A549 (cell line): ENCODE data around the gene STAT5B. TPM values are rescaled to one million over a fixed set of nuclear protein-coding genes. Genes with fewer than 3 reads are reported as not detected.

Source experiments
- ATAC-seq, 2 experiments: fragments of 200-7000 bp in 1 of 2; fragments of >200 bp in 1 of 2; cut with Nextera tagmentation in 1 of 2; cut with Tn5 transposase in 1 of 2; 3 replicates each; pipeline versions ENCODE4 v1.8.0 to v1.9.1; 2018 to 2020; ENCODE audit warnings: mild to moderate bottlenecking in 1 of 2, moderate library complexity in 1 of 2
- CTCF ChIA-PET: fragments of 300-600 bp; sonication (Branson Sonifier 250); formaldehyde crosslinking; extraction: SDS; loops from one replicate; lab custom pipeline; 2021; ENCODE audit warnings: antibody characterized with exemption, inconsistent platforms; lab: Yijun Ruan, JAX
- POLR2A ChIA-PET: fragments of 350-600 bp; formaldehyde crosslinking; extraction: SDS; loops from one replicate; lab custom pipeline; 2021; ENCODE audit warnings: antibody characterized with exemption, inconsistent platforms; lab: Yijun Ruan, JAX
- DNase-seq, 2 experiments: peaks; one replicate each; pipeline versions ENCODE4 v3.0.0 to v3.0.0-alpha.2; 2011 to 2016; ENCODE audit warnings: low read depth in 1 of 2, low spot score in 1 of 2
- FAIRE-seq: peaks from 2 replicates; lab custom pipeline; 2011; peaks lifted over from hg19 to GRCh38; lab: Jason Lieb, UNC
- H3K27ac ChIP-seq, 2 experiments: fragments of >200 bp; sonication (Bioruptor Twin); formaldehyde crosslinking; 3 replicates each; pipeline ENCODE4 v1.5.1; 2016 to 2017
- H3K4me1 ChIP-seq: fragments of >200 bp; sonication (Bioruptor Twin); formaldehyde crosslinking; 3 replicates; pipeline ENCODE4 v1.6.1; 2016
- H3K4me2 ChIP-seq: fragments of >200 bp; sonication (Bioruptor Twin); formaldehyde crosslinking; 3 replicates; pipeline ENCODE4 v1.6.1; 2016
- H3K4me3 ChIP-seq: fragments of >200 bp; sonication (Bioruptor Twin); formaldehyde crosslinking; 3 replicates; pipeline ENCODE4 v1.5.1; 2016
- H3K9me3 ChIP-seq: fragments of >200 bp; sonication (Bioruptor Twin); formaldehyde crosslinking; 3 replicates; pipeline ENCODE4 v1.6.1; 2016
- BHLHE40 ChIP-seq: IDR thresholded peaks from 2 replicates; pipeline ENCODE4 v1.6.1; 2012; ENCODE audit warnings: low read depth, low read length, inconsistent platforms
- CBX8 ChIP-seq: fragments of 200-600 bp; sonication (generic); IDR thresholded peaks from 2 replicates; pipeline ENCODE4 v1.6.1; 2016
- CHD2 ChIP-seq: fragments of 150-350 bp; IDR thresholded peaks from 2 replicates; pipeline ENCODE4 v1.6.1; 2014; ENCODE audit warnings: low read length; ENCODE audit not compliant: partially characterized antibody
- CHD4 ChIP-seq: fragments of 200-600 bp; sonication (generic); IDR thresholded peaks from 2 replicates; pipeline ENCODE4 v1.6.1; 2016; ENCODE audit warnings: antibody characterized with exemption, mild to moderate bottlenecking, borderline replicate concordance
- EHMT2 ChIP-seq: fragments of 200-600 bp; sonication (generic); IDR thresholded peaks from 2 replicates; pipeline ENCODE4 v1.6.1; 2016; ENCODE audit warnings: antibody characterized with exemption, low read depth, mild to moderate bottlenecking, moderate library complexity
- ESRRA ChIP-seq: fragments of 150-350 bp; IDR thresholded peaks from 2 replicates; pipeline ENCODE4 v1.6.1; 2014; ENCODE audit warnings: mild to moderate bottlenecking, low read length, borderline replicate concordance
- FOSB ChIP-seq: fragments of 250-450 bp; sonication (Bioruptor Pico); IDR thresholded peaks from 2 replicates; pipeline ENCODE4 v1.5.0; 2020; ENCODE audit warnings: mild to moderate bottlenecking, moderate library complexity
- GATA3 ChIP-seq: IDR thresholded peaks from 2 replicates; pipeline ENCODE4 v1.6.1; 2012; ENCODE audit warnings: borderline replicate concordance
- MYC ChIP-seq: IDR thresholded peaks from 2 replicates; pipeline ENCODE4 v1.6.1; 2012; ENCODE audit warnings: mild to moderate bottlenecking, inconsistent platforms, low read length, improper control_type of control experiment, borderline replicate concordance
- NPAS2 ChIP-seq: fragments of 250-450 bp; sonication (Bioruptor Pico); IDR thresholded peaks from 2 replicates; pipeline ENCODE4 v1.8.0; 2022; ENCODE audit warnings: mild to moderate bottlenecking, moderate library complexity, borderline replicate concordance
- PHF8 ChIP-seq: fragments of 200-600 bp; sonication (generic); IDR thresholded peaks from 2 replicates; pipeline ENCODE4 v1.6.1; 2016; ENCODE audit warnings: low read depth, mild to moderate bottlenecking, antibody characterized with exemption, moderate library complexity, borderline replicate concordance
- POLR2A ChIP-seq: IDR thresholded peaks from 2 replicates; pipeline ENCODE4 v1.6.1; 2012; ENCODE audit warnings: mild to moderate bottlenecking, low read length
- POLR2AphosphoS2 ChIP-seq: conservative IDR thresholded peaks from 2 replicates; pipeline ENCODE4 v1.6.1; 2012; ENCODE audit warnings: low read length, improper control_type of control experiment, inconsistent platforms
- RARB ChIP-seq: fragments of 250-450 bp; sonication (Bioruptor Pico); IDR thresholded peaks from 2 replicates; pipeline ENCODE4 v1.8.0; 2021; ENCODE audit warnings: mild to moderate bottlenecking, moderate library complexity
- TFCP2L1 ChIP-seq: fragments of 250-450 bp; sonication (Bioruptor Pico); IDR thresholded peaks from 2 replicates; pipeline ENCODE4 v1.5.0; 2021; ENCODE audit warnings: mild to moderate bottlenecking
- TP53 ChIP-seq: fragments of 250-450 bp; sonication (Bioruptor Pico); IDR thresholded peaks from 2 replicates; pipeline ENCODE4 v1.5.0; 2021; ENCODE audit warnings: mild to moderate bottlenecking, moderate library complexity
- ZFP36 ChIP-seq: fragments of 450-650 bp; IDR thresholded peaks from 2 replicates; pipeline ENCODE4 v1.6.1; 2014; ENCODE audit warnings: borderline replicate concordance; ENCODE audit not compliant: partially characterized antibody
- ZNF302 ChIP-seq: fragments of 250-450 bp; sonication (Bioruptor Pico); IDR thresholded peaks from 2 replicates; pipeline ENCODE4 v1.9.0; 2021; ENCODE audit warnings: inconsistent platforms, mild to moderate bottlenecking, moderate library complexity
- ZSCAN20 ChIP-seq: fragments of 250-450 bp; sonication (Bioruptor Pico); IDR thresholded peaks from 2 replicates; pipeline ENCODE4 v1.8.0; 2022; ENCODE audit warnings: mild to moderate bottlenecking, moderate library complexity
- WGBS: methylation state at CpG from one replicate; pipeline ENCODE4 v1.1.6; 2017; ENCODE audit errors: missing lambda C conversion rate; 5-methylcytosine and 5-hydroxymethylcytosine counted together
- polyA plus RNA-seq, 4 experiments: library from polyadenylated mRNA; depleted of rRNA in 3 of 4; stranded (reverse); fragments of >200 nt; fragmentation: RNase III in 1 of 4; extraction: RNeasy Plus Mini Kit Qiagen cat#74134 plus additional on column Dnase treatment in 1 of 4; gene quantifications; 2 replicates in 3 of 4; 3 replicates in 1 of 4; pipeline ENCODE4 v1.2.3, GENCODE V29; 2011 to 2017
- TF ChIP-seq, protein P1 (sequence below): IDR thresholded peaks from 2 replicates; pipeline ENCODE4 v1.6.1; 2012; ENCODE audit warnings: low read depth, borderline replicate concordance
- TF ChIP-seq, protein P2 (sequence below): fragments of >200 bp; sonication (Bioruptor Twin); formaldehyde crosslinking; IDR thresholded peaks from 3 replicates; pipeline ENCODE4 v1.6.1; 2016
- TF ChIP-seq, protein P3 (sequence below): fragments of >200 bp; sonication (Bioruptor Twin); formaldehyde crosslinking; IDR thresholded peaks from 2 replicates; pipeline ENCODE4 v1.6.1; 2016
- TF ChIP-seq, protein P4 (sequence below): fragments of >200 bp; sonication (Bioruptor Twin); formaldehyde crosslinking; IDR thresholded peaks from 3 replicates; pipeline ENCODE4 v1.5.1; 2016

Gene STAT5B
- polyA plus RNA-seq, 2 of the 4 experiments (the other 2 are of a cell fraction): 31.2 to 37.6 TPM

DNA sequence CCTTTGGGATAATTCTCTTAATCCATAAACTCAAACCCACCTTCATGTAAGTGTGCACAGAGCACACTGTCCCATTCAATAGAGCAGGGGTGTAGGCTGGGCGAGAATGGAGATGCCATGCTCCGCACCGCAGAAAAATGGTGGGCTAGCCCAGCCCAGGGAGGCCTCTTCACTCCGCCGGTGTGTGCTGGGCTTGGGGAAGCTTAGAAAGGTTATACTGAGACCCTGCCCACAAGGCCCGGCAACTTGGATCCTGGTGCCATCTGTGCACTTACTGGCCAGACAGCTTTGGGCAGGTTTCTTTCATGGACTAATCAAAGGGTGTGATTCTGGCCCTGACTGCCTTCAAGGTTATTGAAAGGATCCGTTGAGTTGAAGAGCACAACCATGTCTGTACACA lies 8.4 kb upstream of the STAT5B start:
- FAIRE-seq (no peak), DNase-seq (no peak), ATAC-seq (no peak)
- CTCF ChIA-PET: interaction anchor here (0.7 to 3.5 kb wide), 7 partner anchors 10 to 243 kb away, joined by 3 to 12 read pairs (median 5); no protein-coding TSS in a partner anchor
- no peak for TF ChIP-seq TFCP2L1
- no peak for TF ChIP-seq ZFP36
- no peak for TF ChIP-seq CHD2
- no peak for TF ChIP-seq ZSCAN20
- TF ChIP-seq RARB (CRISPR knock-in tag): no peak
- TF ChIP-seq, protein P1, sequence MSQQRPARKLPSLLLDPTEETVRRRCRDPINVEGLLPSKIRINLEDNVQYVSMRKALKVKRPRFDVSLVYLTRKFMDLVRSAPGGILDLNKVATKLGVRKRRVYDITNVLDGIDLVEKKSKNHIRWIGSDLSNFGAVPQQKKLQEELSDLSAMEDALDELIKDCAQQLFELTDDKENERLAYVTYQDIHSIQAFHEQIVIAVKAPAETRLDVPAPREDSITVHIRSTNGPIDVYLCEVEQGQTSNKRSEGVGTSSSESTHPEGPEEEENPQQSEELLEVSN: no peak
- no peak for TF ChIP-seq CHD4
- TF ChIP-seq, protein P2, sequence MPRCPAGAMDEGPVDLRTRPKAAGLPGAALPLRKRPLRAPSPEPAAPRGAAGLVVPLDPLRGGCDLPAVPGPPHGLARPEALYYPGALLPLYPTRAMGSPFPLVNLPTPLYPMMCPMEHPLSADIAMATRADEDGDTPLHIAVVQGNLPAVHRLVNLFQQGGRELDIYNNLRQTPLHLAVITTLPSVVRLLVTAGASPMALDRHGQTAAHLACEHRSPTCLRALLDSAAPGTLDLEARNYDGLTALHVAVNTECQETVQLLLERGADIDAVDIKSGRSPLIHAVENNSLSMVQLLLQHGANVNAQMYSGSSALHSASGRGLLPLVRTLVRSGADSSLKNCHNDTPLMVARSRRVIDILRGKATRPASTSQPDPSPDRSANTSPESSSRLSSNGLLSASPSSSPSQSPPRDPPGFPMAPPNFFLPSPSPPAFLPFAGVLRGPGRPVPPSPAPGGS: no peak
- TF ChIP-seq TP53 (CRISPR knock-in tag): no peak
- TF ChIP-seq BHLHE40: no peak
- TF ChIP-seq, protein P3, sequence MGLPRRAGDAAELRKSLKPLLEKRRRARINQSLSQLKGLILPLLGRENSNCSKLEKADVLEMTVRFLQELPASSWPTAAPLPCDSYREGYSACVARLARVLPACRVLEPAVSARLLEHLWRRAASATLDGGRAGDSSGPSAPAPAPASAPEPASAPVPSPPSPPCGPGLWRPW: no peak
- TF ChIP-seq PHF8: no peak
- WGBS: 84% methylated on average over 7 of the region's 7 CpGs
- Histone ChIP-seq H3K27ac (no peak overlapping the region), H3K4me2 (no peak overlapping the region), H3K9me3 (no peaks in the 10 kb centered on the region), H3K4me1 (peaks cover 12% of the 10 kb centered on the region), H3K4me3 (no peak overlapping the region)
- POLR2A ChIA-PET: no interaction called here

DNA sequence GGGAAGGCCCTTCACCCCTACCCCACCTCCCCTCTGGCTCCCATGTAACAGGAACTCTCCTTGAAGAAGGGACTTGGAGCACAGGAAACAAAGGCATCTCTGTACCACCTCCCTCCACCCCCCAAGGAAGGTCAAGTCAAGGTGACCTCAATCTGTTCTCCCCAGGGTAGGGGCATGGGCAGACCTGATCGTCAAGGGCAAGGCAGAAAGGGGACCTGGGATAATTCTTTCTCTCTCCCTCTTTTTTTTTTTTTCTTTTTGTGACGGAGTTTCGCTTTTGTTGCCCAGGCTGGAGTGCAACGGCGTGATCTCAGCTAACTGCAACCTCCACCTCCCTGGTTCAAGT lies 7.8 kb upstream of the STAT5B start:
- POLR2A ChIA-PET: no interaction called here
- DNase-seq: no peak
- Histone ChIP-seq H3K4me3 (no peak overlapping the region), H3K4me1 (peaks cover 12% of the 10 kb centered on the region), H3K9me3 (no peaks in the 10 kb centered on the region), H3K27ac (no peak overlapping the region), H3K4me2 (no peak overlapping the region)
- WGBS: 88% methylated on average over 5 of the region's 5 CpGs
- TF ChIP-seq POLR2A (no peak), ZNF302 (CRISPR knock-in tag) (no peak), NPAS2 (CRISPR knock-in tag) (no peak), GATA3 (no peak), ZSCAN20 (no peak), ESRRA (no peak), CBX8 (no peak), FOSB (CRISPR knock-in tag) (no peak), MYC (no peak), PHF8 (no peak), EHMT2 (no peak), POLR2AphosphoS2 (no peak)
- TF ChIP-seq, protein P4, sequence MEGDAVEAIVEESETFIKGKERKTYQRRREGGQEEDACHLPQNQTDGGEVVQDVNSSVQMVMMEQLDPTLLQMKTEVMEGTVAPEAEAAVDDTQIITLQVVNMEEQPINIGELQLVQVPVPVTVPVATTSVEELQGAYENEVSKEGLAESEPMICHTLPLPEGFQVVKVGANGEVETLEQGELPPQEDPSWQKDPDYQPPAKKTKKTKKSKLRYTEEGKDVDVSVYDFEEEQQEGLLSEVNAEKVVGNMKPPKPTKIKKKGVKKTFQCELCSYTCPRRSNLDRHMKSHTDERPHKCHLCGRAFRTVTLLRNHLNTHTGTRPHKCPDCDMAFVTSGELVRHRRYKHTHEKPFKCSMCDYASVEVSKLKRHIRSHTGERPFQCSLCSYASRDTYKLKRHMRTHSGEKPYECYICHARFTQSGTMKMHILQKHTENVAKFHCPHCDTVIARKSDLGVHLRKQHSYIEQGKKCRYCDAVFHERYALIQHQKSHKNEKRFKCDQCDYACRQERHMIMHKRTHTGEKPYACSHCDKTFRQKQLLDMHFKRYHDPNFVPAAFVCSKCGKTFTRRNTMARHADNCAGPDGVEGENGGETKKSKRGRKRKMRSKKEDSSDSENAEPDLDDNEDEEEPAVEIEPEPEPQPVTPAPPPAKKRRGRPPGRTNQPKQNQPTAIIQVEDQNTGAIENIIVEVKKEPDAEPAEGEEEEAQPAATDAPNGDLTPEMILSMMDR: no peak
- TF ChIP-seq, all 56 proteins: peak for 0
- FAIRE-seq: no peak
- CTCF ChIA-PET: interaction anchor here (0.7 to 3.5 kb wide), 8 partner anchors 10 to 243 kb away, joined by 3 to 12 read pairs (median 4); no protein-coding TSS in a partner anchor
- no peak for ATAC-seq
